Parathyroid adenoma (tissue), 2 donors: Measurements from ENCODE around the gene SHC4.

Experiments used
- H2AFZ ChIP-seq: fragments of 300-600 bp; sonication (generic); one replicate; pipeline ENCODE4 v1.7.0; 2017; ENCODE audit warnings: antibody characterized with exemption, mild to moderate bottlenecking
- H3K27ac ChIP-seq: fragments of 300-600 bp; sonication (generic); one replicate; pipeline ENCODE4 v1.7.0; 2017
- H3K27me3 ChIP-seq: fragments of 300-600 bp; sonication (generic); one replicate; pipeline ENCODE4 v1.7.0; 2017; ENCODE audit warnings: low read length; ENCODE audit not compliant: control insufficient read depth, insufficient read depth
- H3K36me3 ChIP-seq: fragments of 300-600 bp; sonication (generic); one replicate; pipeline ENCODE4 v1.7.0; 2017; ENCODE audit warnings: low read length; ENCODE audit not compliant: control insufficient read depth, insufficient read depth
- H3K4me1 ChIP-seq: fragments of 300-600 bp; sonication (generic); one replicate; pipeline ENCODE4 v1.7.0; 2017; ENCODE audit warnings: control low read depth
- H3K4me2 ChIP-seq: fragments of 300-600 bp; sonication (generic); one replicate; pipeline ENCODE4 v1.7.0; 2017; ENCODE audit warnings: low read length
- H3K4me3 ChIP-seq: fragments of 300-600 bp; sonication (generic); one replicate; pipeline ENCODE4 v1.7.0; 2017; ENCODE audit warnings: low read depth, low read length
- H3K79me2 ChIP-seq: fragments of 300-600 bp; sonication (generic); one replicate; pipeline ENCODE4 v1.7.0; 2017; ENCODE audit warnings: control low read depth
- H3K9ac ChIP-seq: fragments of 300-600 bp; sonication (generic); one replicate; pipeline ENCODE4 v1.7.0; 2017; ENCODE audit warnings: mild to moderate bottlenecking
- H3K9me3 ChIP-seq: fragments of 300-600 bp; sonication (generic); one replicate; pipeline ENCODE4 v1.7.0; 2017; ENCODE audit warnings: low read length; ENCODE audit not compliant: control insufficient read depth
- CTCF ChIP-seq: fragments of 300-600 bp; sonication (generic); IDR thresholded peaks from one replicate; pipeline ENCODE4 v1.7.0; 2017; ENCODE audit warnings: antibody characterized with exemption, mild to moderate bottlenecking
- donor health status: primary hyperparathyroidism.

Gene SHC4

GRCh38 chr15:48876057-48876456, 87.7 kb downstream of the SHC4 start:
- H3K9ac ChIP-seq: no peak overlapping the region
- no peak overlapping the region for H3K27ac ChIP-seq
- no peaks in the 10 kb centered on the region for H3K79me2 ChIP-seq
- H3K4me2 ChIP-seq: no peak overlapping the region
- H3K4me3 ChIP-seq: no peak overlapping the region
- no peak for TF ChIP-seq CTCF
- no peaks in the 10 kb centered on the region for H3K27me3 ChIP-seq
- no peaks in the 10 kb centered on the region for H3K36me3 ChIP-seq
- no peaks in the 10 kb centered on the region for H3K9me3 ChIP-seq
- H3K4me1 ChIP-seq: peaks cover 5% of the 10 kb centered on the region
- H2AFZ ChIP-seq: no peak overlapping the region

- peaks cover 5% of the 10 kb centered on the region for H3K4me1 ChIP-seq
- H3K36me3 ChIP-seq: no peaks in the 10 kb centered on the region
- H3K79me2 ChIP-seq: no peaks in the 10 kb centered on the region
- H3K9ac ChIP-seq: no peak overlapping the region
- no peaks in the 10 kb centered on the region for H3K27me3 ChIP-seq
- no peak overlapping the region for H3K27ac ChIP-seq
- TF ChIP-seq CTCF: no peak
- H3K4me2 ChIP-seq: no peak overlapping the region
- no peak overlapping the region for H2AFZ ChIP-seq
- no peak overlapping the region for H3K4me3 ChIP-seq
- no peaks in the 10 kb centered on the region for H3K9me3 ChIP-seq
Measured at GRCh38 chr15:48875241-48875960, 88.3 kb downstream of the SHC4 start.

GRCh38 chr15:48872632-48873031, 91.1 kb downstream of the SHC4 start:
- no peak overlapping the region for H3K4me2 ChIP-seq
- H3K36me3 ChIP-seq: no peaks in the 10 kb centered on the region
- no peaks in the 10 kb centered on the region for H3K79me2 ChIP-seq
- H2AFZ ChIP-seq: no peak overlapping the region
- H3K9ac ChIP-seq: no peak overlapping the region
- no peak overlapping the region for H3K4me3 ChIP-seq
- H3K9me3 ChIP-seq: no peaks in the 10 kb centered on the region
- no peaks in the 10 kb centered on the region for H3K27me3 ChIP-seq
- no peak overlapping the region for H3K27ac ChIP-seq
- H3K4me1 ChIP-seq: no peaks in the 10 kb centered on the region
- no peak for TF ChIP-seq CTCF

GRCh38 chr15:48871542-48871941, 92.2 kb downstream of the SHC4 start:
- Histone ChIP-seq H3K4me2 (no peak overlapping the region), H3K9me3 (no peaks in the 10 kb centered on the region), H3K36me3 (no peaks in the 10 kb centered on the region), H3K27me3 (no peaks in the 10 kb centered on the region), H3K9ac (no peak overlapping the region), H3K27ac (no peak overlapping the region), H3K4me1 (no peaks in the 10 kb centered on the region), H3K79me2 (no peaks in the 10 kb centered on the region), H2AFZ (no peak overlapping the region), H3K4me3 (no peak overlapping the region)
- no peak for TF ChIP-seq CTCF

- Histone ChIP-seq H3K9ac (no peak overlapping the region), H2AFZ (no peak overlapping the region), H3K4me1 (no peaks in the 10 kb centered on the region), H3K36me3 (no peaks in the 10 kb centered on the region), H3K4me2 (no peak overlapping the region), H3K79me2 (no peaks in the 10 kb centered on the region), H3K27me3 (no peaks in the 10 kb centered on the region), H3K27ac (no peak overlapping the region), H3K4me3 (no peak overlapping the region), H3K9me3 (no peaks in the 10 kb centered on the region)
- TF ChIP-seq CTCF: no peak
Measured at GRCh38 chr15:48869966-48870365, 93.8 kb downstream of the SHC4 start.
